Effector CD8-positive, alpha-beta T cell (primary cell): Measurements from ENCODE around the gene DCTN2.
"Not testable (repeated sequence)": the region's sequence is repeated elsewhere in the genome, so short reads cannot be mapped to it uniquely, and the experiment has no call there.

ENCODE experiments used
- DNase-seq: peaks from one replicate; lab custom pipeline; 2025; lab: John Stamatoyannopoulos, UW

Gene DCTN2

DNA sequence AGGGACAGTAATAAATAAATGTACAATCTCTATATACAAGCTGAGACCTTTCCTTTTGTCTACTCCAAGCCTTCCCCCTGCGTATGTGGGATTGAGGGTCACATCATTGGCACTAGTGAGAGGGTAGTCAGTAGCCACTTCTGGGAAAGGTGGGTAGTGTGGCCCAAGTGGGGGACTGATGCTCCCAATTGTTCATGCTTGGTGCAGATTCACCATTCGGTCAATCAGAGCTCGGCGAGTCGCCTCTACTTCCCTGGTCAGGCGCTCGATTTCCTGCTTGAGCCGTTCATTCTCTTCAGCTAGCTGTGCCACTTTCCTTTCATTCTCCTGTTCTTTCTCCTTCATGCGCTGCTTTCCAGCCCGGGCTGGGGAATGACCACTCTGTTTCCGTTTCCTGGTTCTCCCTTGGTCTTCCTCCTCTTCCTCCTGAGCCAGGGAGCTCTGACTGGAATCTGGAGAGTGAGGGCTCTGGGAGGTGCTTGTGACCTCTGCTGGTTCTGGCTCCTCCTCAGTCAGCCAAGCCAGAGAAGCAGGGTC, 30.3 kb downstream of the DCTN2 start:
- no peak for DNase-seq

DNA sequence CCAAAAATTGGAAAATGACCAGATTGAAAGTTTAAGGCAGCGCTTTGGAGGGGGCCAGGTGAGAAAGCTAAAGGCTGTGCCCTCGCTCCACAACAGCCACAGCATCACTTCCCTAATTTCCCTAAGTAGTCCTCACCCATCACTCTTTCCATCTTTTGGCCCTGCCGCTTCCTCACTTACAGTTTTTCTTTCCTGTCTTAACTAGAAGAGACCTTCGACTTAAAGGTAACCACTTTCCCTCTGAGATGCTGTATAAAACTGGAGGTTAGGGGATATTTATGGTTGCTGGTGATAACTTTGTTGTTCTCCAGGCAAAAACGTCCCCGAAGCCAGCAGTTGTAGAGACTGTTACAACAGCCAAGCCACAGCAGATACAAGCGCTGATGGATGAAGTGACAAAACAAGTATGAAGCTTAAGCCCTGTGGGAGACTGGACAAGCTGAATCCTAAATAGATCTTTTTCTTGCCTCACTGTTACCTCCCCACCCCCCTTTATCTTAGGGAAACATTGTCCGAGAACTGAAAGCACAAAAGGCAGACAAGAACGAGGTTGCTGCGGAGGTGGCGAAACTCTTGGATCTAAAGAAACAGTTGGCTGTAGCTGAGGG, 31.0 kb downstream of the DCTN2 start:
- DNase-seq, result no peak

DNA sequence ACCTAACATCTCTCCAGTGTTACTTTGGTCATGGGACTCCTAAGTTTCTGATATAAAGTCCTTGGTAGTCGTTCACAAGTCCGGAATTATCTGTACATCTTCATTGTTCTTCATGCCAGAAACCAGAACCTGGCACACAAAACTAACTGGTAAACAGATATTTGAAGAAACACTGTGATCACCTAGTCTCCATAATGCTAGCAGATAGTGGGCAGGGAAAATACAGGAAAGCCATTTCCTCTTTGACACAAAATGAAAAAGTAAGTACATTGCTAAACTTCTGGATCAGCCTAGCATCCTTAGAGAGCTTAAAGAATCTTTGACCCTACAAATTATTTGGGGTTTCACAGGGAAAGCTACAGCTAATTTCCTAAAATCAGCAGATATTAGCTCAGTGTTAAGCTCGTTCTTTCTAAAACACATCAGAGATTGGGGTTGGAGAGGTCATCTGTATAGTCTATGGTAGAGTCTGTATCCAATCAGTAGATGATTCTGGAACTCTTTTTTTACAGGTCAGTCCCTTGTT, 31.5 kb downstream of the DCTN2 start:
- no peak for DNase-seq

DNA sequence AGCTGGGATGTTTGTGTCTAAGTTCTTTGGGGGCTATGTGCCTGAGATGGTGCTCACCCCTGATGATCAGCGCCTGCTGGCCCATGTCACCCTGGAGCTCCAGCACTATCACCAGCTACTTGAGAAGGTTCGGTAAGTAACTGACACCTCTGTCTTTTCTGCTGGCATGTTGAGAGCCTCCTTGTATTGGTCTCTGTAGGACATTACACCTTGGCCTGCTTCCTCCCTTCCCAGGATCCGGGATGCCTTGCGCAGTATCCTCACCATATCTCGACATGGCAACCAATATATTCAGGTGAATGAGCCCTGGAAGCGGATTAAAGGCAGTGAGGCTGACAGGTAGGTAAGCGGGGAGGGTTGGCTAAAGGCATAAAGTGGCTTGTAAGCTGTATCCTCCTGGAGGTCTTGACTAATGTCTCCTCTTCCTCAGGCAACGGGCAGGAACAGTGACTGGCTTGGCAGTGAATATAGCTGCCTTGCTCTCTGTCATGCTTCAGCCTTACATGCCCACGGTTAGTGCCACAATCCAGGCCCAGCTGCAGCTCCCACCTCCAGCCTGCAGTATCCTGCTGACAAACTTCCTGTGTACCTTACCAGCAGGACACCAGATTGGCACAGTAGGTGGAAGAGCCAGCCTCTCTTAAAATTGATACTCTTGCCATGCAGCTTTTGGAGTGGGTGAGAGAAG, 32.1 kb downstream of the DCTN2 start:
- DNase-seq, result no peak

DNA sequence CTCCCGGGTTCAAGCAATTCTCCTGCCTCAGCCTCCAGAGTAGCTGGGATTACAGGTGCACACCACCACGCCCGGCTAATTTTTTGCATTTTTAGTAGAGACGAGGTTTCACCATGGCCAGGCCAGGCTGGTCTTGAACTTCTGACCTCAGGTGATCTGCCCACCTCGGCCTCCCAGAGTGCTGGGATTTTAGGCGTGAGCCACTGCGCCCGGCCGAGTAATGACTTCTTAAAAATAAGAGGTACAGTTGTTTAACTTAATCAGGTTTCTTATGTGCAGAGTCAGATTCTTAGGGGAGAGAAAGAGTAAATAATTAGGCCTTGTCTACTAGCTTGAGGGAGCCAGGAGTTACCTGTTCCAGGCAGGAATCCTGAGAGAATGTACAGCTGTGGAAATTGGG, 32.7 kb downstream of the DCTN2 start:
- not testable (repeated sequence) for DNase-seq

DNA sequence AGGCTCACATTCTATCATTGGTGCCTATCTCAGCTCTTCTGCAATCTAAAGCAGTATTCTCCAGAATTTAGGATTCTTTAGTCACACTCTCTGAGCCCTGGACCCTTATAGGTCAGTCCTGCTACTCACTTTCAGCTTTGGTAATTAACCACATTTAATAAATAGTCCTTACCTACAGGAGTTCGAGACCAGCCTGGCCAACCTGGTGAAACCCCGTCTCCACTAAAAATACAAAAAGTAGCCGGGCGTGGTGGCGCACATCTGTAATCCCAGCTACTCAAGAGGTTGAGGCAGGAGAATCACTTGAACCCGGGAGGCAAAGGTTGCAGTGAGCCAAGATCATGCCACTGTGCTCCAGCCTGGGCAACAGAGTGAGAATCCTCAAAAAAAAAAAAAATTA, 33.3 kb downstream of the DCTN2 start:
- DNase-seq, result not testable (repeated sequence)

DNA sequence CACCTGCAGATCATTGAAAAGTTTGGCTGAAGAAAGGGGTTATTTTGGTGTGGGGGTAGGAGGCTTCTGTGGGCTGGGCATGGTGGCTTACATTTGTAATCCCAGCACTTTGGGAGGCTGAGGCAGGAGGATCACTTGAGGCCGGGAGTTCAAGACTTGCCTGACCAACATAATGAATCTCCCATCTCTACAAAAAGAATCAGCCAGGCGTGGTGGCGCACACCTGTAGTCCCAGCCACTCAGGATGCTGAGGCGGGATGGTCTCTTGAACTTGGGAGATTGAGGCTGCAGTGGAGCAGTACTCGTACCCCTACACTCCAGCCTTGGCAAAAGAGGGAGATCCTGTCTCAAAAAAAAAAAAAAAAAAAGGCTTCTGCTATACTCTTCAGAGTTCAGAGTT, 33.7 kb downstream of the DCTN2 start:
- DNase-seq, result no peak

DNA sequence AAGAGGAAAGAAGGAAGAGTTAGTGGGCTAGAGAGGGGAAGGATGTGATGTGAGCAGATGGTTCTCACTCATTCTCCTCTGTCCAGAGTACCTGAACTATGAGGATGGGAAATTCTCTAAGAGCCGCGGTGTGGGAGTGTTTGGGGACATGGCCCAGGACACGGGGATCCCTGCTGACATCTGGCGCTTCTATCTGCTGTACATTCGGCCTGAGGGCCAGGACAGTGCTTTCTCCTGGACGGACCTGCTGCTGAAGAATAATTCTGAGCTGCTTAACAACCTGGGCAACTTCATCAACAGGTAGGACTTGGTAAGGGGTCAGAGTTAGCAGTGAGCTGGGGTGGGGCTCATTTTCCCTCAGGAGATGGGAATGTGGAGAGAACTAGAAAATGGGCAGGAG, 34.3 kb downstream of the DCTN2 start:
- DNase-seq, result no peak

DNA sequence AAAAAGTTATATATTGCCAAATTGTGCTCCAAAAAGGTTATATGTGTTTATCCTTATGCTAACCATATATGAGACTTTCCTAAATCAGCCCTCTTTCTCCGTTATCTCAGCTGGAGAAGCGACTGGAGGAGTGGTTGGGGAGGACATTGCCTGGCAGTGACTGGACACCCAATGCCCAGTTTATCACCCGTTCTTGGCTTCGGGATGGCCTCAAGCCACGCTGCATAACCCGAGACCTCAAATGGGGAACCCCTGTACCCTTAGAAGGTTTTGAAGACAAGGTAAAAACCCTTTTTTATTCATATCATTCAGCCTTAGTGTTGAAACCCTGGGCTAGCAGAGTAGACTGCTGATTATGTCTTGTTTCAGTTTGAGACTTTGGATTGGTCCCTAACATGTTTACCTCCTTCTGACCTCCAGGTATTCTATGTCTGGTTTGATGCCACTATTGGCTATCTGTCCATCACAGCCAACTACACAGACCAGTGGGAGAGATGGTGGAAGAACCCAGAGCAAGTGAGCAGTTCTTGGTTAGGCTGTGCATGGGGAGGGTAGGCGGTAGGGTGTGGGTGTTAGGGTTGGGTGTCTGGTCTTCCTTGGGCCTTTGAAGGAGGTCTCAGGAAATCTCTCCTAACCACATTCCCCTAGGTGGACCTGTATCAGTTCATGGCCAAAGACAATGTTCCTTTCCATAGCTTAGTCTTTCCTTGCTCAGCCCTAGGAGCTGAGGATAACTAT, 35.2 kb downstream of the DCTN2 start:
- DNase-seq, result no peak

DNA sequence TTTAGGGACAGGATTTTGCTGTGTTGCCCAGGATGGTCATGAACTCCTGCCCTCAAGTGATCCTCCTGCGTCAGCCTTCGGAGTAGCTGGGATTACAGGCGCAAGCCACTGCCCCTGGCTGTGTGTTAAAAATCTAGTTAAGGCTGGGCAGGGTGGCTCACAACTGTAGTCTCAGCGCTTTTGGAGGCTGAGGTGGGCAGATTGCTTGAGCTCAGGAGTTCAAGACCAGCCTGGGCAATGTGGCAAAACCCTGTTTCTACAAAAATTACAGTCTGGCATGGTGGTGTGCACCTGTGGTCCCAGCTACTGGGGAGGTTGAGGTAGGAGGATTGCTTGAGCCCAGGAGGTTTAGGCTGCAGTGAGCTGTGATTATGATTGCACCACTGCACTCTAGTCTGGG, 35.8 kb downstream of the DCTN2 start:
- DNase-seq, result no peak

DNA sequence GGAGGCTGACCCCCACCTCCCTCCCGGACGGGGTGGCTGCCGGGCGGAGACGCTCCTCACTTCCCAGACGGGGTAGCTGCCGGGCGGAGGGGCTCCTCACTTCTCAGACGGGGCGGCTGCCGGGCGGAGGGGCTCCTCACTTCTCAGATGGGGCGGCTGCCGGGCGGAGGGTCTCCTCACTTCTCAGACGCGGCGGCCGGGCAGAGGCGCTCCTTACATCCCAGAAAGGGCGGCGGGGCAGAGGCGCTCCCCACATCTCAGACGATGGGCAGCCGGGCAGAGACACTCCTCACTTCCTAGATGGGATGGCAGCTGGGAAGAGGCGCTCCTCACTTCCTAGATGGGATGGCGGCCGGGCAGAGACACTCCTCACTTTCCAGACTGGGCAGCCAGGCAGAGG, 39.2 kb downstream of the DCTN2 start:
- not testable (repeated sequence) for DNase-seq

DNA sequence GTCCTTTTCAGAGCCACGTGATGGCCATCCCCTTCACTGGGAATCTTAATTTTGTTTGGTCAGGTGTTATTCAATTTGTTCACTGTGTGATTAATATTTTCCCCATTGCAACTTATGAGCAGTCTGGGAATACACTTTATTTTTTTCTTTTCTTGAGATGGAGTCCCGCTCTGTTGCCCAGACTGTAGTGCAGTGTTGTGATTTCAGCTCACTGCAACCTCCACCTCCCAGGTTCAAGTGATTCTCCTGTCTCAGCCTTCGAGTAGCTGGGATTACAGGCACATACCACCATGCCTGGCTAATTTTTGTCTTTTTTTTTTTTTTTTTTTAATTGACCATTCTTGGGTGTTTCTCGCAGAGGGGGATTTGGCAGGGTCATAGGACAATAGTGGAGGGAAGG, 40.5 kb downstream of the DCTN2 start:
- DNase-seq, result not testable (repeated sequence)

DNA sequence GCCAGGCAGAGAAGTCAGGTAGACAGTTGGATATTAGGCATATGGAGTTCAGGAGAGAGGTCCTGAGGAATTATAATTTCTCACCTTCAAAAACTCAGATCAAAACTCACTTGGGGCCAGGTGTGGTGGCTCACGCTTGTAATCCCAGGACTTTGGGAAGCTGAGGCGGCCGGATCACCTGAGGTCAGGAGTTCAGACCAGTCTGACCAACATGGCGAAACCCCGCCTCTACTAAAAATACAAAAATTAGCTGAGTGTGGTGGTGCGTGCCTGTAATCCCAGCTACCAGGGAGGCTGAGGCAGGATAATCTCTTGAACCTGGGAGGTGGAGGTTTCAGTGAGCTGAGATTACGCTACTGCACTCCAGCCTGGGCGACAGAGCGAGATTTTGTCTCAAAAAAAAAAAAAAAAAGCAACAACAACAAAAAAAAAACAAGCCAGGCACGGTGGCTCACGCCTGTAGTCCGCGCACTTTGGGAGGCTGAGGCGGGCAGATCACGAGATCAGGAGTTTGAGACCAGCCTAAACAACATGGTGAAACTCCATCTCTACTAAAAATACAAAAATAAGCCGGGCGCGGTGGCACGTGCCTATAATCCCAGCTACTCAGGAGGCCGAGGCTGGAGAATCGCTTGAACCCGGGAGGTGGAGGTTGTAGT, 44.6 kb downstream of the DCTN2 start:
- DNase-seq, result not testable (repeated sequence)

DNA sequence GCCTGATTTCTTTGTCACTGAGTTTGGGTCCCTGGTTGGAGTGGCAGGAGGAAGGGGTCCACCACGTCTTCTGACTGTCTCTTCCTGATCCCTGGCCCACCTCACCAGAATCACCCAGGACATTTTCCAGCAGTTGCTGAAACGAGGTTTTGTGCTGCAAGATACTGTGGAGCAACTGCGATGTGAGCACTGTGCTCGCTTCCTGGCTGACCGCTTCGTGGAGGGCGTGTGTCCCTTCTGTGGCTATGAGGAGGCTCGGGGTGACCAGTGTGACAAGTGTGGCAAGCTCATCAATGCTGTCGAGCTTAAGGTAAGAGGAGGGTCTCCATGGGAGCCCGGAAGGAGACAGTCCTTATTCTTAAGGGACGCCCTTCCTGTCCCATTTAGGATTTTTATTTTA, 46.8 kb downstream of the DCTN2 start:
- DNase-seq, result no peak

DNA sequence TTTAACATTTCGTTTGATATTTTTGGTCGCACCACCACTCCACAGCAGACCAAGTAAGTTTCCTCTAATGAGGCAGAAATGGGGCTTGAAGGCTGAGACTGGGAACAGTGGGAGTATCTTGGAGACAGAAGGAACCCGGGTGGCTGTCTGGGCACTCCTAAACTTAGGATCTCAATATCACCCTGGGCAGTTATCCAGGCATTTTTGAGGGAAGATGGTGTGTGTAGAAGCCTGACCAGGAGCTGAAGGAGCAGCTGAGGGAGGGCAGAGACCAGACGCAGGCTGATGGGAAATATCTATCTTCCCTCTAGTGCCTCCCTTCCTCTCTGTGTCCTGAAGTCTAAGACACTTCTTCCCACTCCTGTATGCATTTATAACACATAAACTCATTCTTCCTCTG, 48.4 kb downstream of the DCTN2 start:
- no peak for DNase-seq

DNA sequence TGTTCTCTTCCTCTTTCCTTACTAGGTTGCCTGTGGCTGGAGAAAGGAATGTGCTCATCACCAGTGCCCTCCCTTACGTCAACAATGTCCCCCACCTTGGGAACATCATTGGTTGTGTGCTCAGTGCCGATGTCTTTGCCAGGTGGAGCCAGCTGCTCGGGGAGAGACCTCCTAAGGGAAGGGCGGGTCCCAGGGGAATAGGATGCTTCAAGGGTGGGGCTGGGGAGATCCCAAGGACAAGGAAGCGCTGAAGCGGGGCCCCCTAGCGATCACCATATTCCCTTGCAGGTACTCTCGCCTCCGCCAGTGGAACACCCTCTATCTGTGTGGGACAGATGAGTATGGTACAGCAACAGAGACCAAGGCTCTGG, 48.9 kb downstream of the DCTN2 start:
- no peak for DNase-seq

DNA sequence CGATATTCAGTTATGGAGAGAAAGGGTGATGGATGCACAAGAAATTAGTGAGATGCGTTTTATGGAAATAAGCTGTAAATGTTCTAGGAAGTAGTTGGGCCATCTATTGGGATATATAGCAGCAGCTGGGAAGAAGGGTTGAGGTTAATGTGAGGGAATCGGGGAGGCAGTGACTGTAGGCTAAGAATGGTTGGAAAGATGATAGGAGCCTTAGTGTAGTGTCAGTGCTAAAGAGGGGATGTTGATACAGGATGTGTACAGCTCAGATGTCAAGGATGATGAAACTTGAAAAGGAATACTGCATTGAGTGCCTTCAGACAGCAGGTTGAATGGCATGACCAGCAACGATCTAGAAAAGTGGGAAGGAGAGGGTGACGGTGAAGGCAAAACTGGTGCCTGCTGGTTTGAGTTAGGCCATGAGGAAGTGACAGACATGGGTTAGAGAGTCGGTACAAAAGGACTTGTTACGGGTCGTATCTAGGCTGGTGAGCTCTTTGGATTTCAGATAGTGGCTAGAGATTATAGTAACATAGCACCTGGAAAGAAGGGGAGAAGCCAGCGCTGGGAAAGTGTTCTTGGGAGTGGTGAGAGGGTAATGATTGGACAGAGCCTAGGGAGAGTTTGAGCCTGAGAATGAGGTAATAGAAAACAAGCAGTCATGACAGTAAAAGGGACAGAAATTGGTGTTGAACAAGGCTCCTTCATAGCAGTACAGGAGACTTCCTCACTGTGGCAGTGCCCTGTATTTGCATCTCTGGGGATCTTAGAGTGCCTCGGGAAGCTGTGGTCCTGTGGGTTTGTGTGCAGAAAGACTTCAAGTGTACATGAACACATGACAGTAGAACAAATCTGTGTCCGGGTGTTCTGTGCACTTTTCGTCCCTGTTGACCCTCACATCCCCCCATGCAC, 49.5 kb downstream of the DCTN2 start:
- DNase-seq, result no peak

DNA sequence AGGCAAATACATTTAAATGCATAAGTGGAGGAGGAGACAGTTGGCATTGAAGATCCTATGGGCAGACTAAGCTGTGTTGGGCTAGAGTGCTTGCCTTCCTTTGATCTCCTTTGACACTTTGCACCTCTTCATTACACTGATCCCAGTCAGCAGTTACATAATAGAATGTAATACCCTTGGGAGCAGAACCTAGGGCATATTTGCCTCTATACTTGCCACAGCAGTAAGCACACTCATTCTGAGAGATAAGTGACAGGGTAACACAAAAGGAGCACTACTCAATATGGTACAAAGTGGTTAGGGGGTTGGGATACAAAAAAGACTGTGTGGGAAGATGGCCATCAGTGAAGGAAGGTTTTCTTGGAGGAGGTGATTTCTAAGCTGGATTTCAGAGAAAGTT, 50.2 kb downstream of the DCTN2 start:
- no peak for DNase-seq

DNA sequence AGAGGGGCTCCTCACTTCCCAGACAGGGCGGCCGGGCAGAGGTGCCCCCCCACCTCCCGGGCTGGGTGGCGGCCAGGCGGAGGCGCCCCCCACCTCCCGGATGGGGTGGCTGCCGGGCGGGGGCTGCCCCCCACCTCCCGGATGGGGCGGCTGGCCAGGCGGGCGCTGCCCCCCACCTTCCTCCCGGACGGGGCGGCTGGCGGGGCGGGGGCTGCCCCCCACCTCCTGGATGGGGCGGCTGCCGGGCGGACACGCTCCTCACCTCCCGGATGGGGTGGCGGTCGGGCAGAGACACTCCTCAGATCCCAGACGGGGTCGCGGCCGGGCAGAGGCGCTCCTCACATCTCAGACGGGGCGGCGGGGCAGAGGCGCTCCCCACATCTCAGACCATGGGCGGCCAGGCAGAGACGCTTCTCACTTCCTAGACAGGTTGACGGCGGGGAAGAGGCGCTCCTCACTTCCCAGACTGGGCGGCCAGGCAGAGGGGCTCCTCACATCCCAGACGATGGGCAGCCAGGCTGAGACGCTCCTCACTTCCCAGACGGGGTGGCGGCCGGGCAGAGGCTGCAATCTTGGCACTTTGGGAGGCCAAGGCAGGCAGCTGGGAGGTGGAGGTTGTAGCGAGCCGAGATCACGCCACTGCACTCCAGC, 51.8 kb downstream of the DCTN2 start:
- not testable (repeated sequence) for DNase-seq

DNA sequence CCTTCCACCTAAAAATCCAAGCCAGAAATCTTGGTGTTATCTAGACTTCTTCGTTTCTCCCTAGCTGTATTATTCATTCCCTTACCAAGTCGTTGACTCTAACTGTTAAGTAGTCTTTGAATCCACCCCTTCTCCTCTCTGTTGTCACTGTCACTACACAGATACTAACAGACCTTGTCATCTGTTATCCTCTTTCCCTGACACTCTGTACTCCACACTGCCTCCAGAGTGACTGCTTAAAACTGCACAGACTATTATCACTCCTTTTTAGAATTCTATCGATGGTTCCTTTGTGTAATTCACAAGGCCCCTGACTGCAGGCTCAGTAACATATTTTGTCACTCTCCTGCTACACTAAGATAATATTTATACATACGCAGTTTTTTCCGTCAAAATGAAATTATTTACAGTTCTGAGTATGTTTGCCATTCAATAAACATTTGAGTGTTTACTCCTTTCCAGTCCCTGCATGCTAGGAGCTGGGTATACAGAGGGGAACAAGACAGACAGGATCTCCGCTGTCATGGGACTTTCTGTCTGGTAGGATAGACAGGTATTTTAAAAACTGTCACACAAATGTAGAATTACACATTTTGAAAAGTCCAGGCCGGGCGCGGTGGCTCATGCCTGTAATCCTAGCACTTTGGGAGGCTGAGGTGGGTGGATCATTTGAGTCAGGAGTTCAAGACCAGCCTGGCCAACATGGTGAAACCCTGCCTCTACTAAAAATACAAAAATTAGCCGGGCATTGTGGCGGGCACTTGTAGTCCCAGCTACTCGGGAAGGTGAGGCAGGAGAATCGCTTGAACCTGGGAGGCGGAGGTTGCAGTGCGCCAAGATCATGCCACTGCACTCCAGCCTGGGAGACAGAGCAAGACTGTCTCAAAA, 55.4 kb downstream of the DCTN2 start:
- DNase-seq, result no peak
